ENCODE results near the gene PSMB5.

Gene PSMB5

GRCh38 chr14:22985894-22986507 is 48.7 kb downstream of the PSMB5 start:
- no peak for DNase-seq

GRCh38 chr14:22984959-22985658 is 49.6 kb downstream of the PSMB5 start:
- DNase-seq = no peak

GRCh38 chr14:22982477-22983245 is 52.0 kb downstream of the PSMB5 start, which contains the start of gene AJUBA:
TSS of gene AJUBA (minus strand) at chr14:22982551. CDS start at chr14:22982266, 285 bp downstream.
- DNase-seq = peak; percentile 77

- DNase-seq = no peak
Observed at GRCh38 chr14:22981876-22982476, 52.7 kb downstream of the PSMB5 start.

- DNase-seq = no peak
Observed at GRCh38 chr14:22981090-22981875, 53.4 kb downstream of the PSMB5 start.

GRCh38 chr14:22980672-22981089 is 54.0 kb downstream of the PSMB5 start:
- DNase-seq = peak; percentile 61

GRCh38 chr14:22979748-22980392 is 54.8 kb downstream of the PSMB5 start:
- no peak for DNase-seq

GRCh38 chr14:22978981-22979671 is 55.6 kb downstream of the PSMB5 start:
- DNase-seq = no peak

GRCh38 chr14:22978487-22978837 is 56.2 kb downstream of the PSMB5 start:
- DNase-seq = no peak

GRCh38 chr14:22977684-22978486 is 56.8 kb downstream of the PSMB5 start:
- DNase-seq = peak; percentile 85

- DNase-seq = no peak
Observed at GRCh38 chr14:22977434-22977683, 57.3 kb downstream of the PSMB5 start.

- DNase-seq = peak; percentile 79
Observed at GRCh38 chr14:22976620-22977433, 57.9 kb downstream of the PSMB5 start.

Measured in kidney glomerular epithelial cell (primary cell).